Loucy (cell line): Measurements from ENCODE around the gene BTF3L4.

Experiments used
- H2AFZ ChIP-seq: fragments of 200-600 bp; sonication (generic); 2 replicates; pipeline ENCODE4 v1.6.0; 2016; ENCODE audit warnings: antibody characterized with exemption, mild to moderate bottlenecking, low read length, moderate library complexity
- H3F3A ChIP-seq: fragments of 200-600 bp; 2 replicates; pipeline ENCODE4 v1.6.0; 2016; ENCODE audit warnings: antibody characterized with exemption, low read depth, mild to moderate bottlenecking
- H3K27me3 ChIP-seq: fragments of 200-600 bp; sonication (generic); 2 replicates; pipeline ENCODE4 v1.6.1; 2014; ENCODE audit warnings: low read length, mild to moderate bottlenecking; ENCODE audit not compliant: insufficient read depth, poor library complexity, severe bottlenecking
- H3K36me3 ChIP-seq: fragments of 200-600 bp; sonication (generic); 2 replicates; pipeline ENCODE4 v1.6.1; 2016; ENCODE audit warnings: low read length; ENCODE audit not compliant: insufficient read depth
- H3K4me1 ChIP-seq: fragments of 200-600 bp; sonication (generic); 2 replicates; pipeline ENCODE4 v1.5.1; 2014; ENCODE audit warnings: low read length, mild to moderate bottlenecking; ENCODE audit not compliant: insufficient read depth, poor library complexity, severe bottlenecking
- H3K4me2 ChIP-seq: fragments of 200-600 bp; sonication (generic); 2 replicates; pipeline ENCODE4 v1.6.0; 2014; ENCODE audit warnings: antibody characterized with exemption, low read length, low read depth, mild to moderate bottlenecking; ENCODE audit not compliant: poor library complexity, severe bottlenecking
- H3K4me3 ChIP-seq: fragments of 200-600 bp; sonication (generic); 2 replicates; pipeline ENCODE4 v1.5.1; 2014; ENCODE audit warnings: low read length, mild to moderate bottlenecking, mixed read lengths; ENCODE audit not compliant: poor library complexity, severe bottlenecking
- H3K79me2 ChIP-seq: fragments of 200-600 bp; sonication (generic); 2 replicates; pipeline ENCODE4 v1.6.1; 2014; ENCODE audit warnings: low read length; ENCODE audit not compliant: insufficient read depth
- H3K9ac ChIP-seq: fragments of 200-600 bp; sonication (generic); 2 replicates; pipeline ENCODE4 v1.6.0; 2014; ENCODE audit warnings: mild to moderate bottlenecking, low read depth, low read length, moderate library complexity; ENCODE audit not compliant: poor library complexity, severe bottlenecking
- H3K9me2 ChIP-seq: fragments of 200-600 bp; sonication (generic); replicated peaks from 2 replicates; pipeline ENCODE4 v1.6.1; 2016; ENCODE audit warnings: low read depth, low read length, mixed read lengths
- H3K9me3 ChIP-seq: fragments of 200-600 bp; sonication (generic); 2 replicates; pipeline ENCODE4 v1.6.1; 2014; ENCODE audit warnings: mild to moderate bottlenecking, antibody characterized with exemption, low read length, low read depth; ENCODE audit not compliant: insufficient read depth
- H4K20me1 ChIP-seq: fragments of 200-600 bp; sonication (generic); 2 replicates; pipeline ENCODE4 v1.6.0; 2014; ENCODE audit warnings: antibody characterized with exemption, low read length, mild to moderate bottlenecking; ENCODE audit not compliant: insufficient read depth, poor library complexity, severe bottlenecking
- CTCF ChIP-seq: fragments of 200-600 bp; sonication (generic); conservative IDR thresholded peaks from 2 replicates; pipeline ENCODE4 v1.5.1; 2014; ENCODE audit warnings: mild to moderate bottlenecking, antibody characterized with exemption, low read length
- EZH2phosphoT487 ChIP-seq: fragments of 200-600 bp; IDR thresholded peaks from 2 replicates; pipeline ENCODE4 v1.6.1; 2018; ENCODE audit warnings: antibody characterized with exemption, mild to moderate bottlenecking, moderate library complexity, borderline replicate concordance

The BTF3L4 gene

GRCh38 chr1:52053862-52054261, 2.2 kb upstream of the BTF3L4 start:
- no peaks in the 10 kb centered on the region for H3K27me3 ChIP-seq
- no peaks in the 10 kb centered on the region for H3K9me2 ChIP-seq
- H3K9ac ChIP-seq = peak overlapping the region; percentile 91
- no peaks in the 10 kb centered on the region for H3F3A ChIP-seq
- no peak overlapping the region for H2AFZ ChIP-seq
- no peaks in the 10 kb centered on the region for H3K36me3 ChIP-seq
- H3K79me2 ChIP-seq = peaks cover 86% of the 10 kb centered on the region
- peaks cover 30% of the 10 kb centered on the region for H3K4me1 ChIP-seq
- peaks cover 37% of the 10 kb centered on the region for H4K20me1 ChIP-seq
- peak overlapping the region; percentile 86 for H3K4me3 ChIP-seq
- TF ChIP-seq EZH2phosphoT487 (no peak), CTCF (no peak)
- no peaks in the 10 kb centered on the region for H3K9me3 ChIP-seq
- peak overlapping the region; percentile 96 for H3K4me2 ChIP-seq

GRCh38 chr1:52054496-52055065, 1.5 kb upstream of the BTF3L4 start:
- Histone ChIP-seq H2AFZ (peak overlapping the region; percentile 65), H4K20me1 (peaks cover 44% of the 10 kb centered on the region)

GRCh38 chr1:52055066-52055865, 829 bp upstream of the BTF3L4 start, which contains the start of gene TXNDC12:
Gene TXNDC12 (minus strand): TSS chr1:52055191. CDS start chr1:52055096, 95 bp downstream.
- peaks cover 44% of the 10 kb centered on the region for H3K4me1 ChIP-seq
- TF ChIP-seq CTCF = no peak
- no peak for TF ChIP-seq EZH2phosphoT487
- peak within 1 kb of the TSS; percentile 65 for H2AFZ ChIP-seq

More at GRCh38 chr1:52054496-52055065, 1.5 kb upstream of the BTF3L4 start:
- Histone ChIP-seq H3F3A (no peaks in the 10 kb centered on the region), H3K27me3 (no peaks in the 10 kb centered on the region), H3K9me3 (no peaks in the 10 kb centered on the region), H3K4me3 (peak overlapping the region; percentile 86), H3K9me2 (no peaks in the 10 kb centered on the region), H3K9ac (peak overlapping the region; percentile 91), H3K4me1 (peaks cover 37% of the 10 kb centered on the region), H3K4me2 (peak overlapping the region; percentile 96), H3K36me3 (no peaks in the 10 kb centered on the region), H3K79me2 (peaks cover 89% of the 10 kb centered on the region)
- TF ChIP-seq CTCF (no peak), EZH2phosphoT487 (no peak)

More at GRCh38 chr1:52055066-52055865, 829 bp upstream of the BTF3L4 start, which contains the start of gene TXNDC12:
- Histone ChIP-seq H3K4me3 (peak within 1 kb of the TSS; percentile 86), H4K20me1 (peaks cover 51% of the 10 kb centered on the region), H3K4me2 (peak within 1 kb of the TSS; percentile 96), H3K27me3 (no peaks in the 10 kb centered on the region), H3K79me2 (peaks cover 92% of the 10 kb centered on the region), H3K36me3 (peaks cover 3% of the 10 kb centered on the region; the same call in 1 of the 2 replicates), H3K9ac (peak within 1 kb of the TSS; percentile 91), H3K9me2 (no peaks in the 10 kb centered on the region), H3K9me3 (no peaks in the 10 kb centered on the region), H3F3A (no peaks in the 10 kb centered on the region)
